Measurements from ENCODE around the gene CAPG.

DNA sequence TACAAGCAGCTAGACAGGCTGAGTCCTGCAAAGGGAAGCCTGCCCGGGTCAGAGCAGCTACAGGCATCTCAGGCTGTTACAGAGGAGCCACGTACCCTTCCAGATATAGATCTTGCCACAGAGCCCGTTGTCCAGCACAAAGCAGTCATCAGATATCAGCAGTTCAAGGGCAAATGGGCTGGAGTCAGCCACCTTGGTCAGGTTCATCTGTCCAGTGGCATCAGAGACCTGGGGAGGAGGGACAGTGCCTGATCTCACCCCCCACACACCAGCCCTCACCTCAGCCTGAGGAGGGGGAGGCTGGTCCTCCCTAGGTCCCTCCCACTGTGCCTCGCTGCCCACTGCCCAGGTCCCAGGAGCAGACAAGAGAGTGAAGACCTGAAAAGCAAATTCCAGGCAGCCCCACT is 12.2 kb downstream of the CAPG start:
- TF ChIP-seq CTCF (conservative IDR thresholded peaks at IDR 0.05; ENCODE audit: low read length) (no peak), EZH2phosphoT487 (IDR thresholded peaks at IDR 0.05; ENCODE audit: borderline replicate concordance, low read depth, low read length) (no peak)
